ENCODE measurements around the gene SF3B3. TPM values are rescaled to one million over a fixed set of nuclear protein-coding genes. Genes with fewer than 3 reads are reported as not detected.
"Not testable (repeated sequence)": the region's sequence is repeated elsewhere in the genome, so short reads cannot be mapped to it uniquely, and the experiment has no call there.

The SF3B3 gene
- total RNA-seq, 3 donors from 2014 or later, result 80.2 to 147 (median 133) TPM

DNA sequence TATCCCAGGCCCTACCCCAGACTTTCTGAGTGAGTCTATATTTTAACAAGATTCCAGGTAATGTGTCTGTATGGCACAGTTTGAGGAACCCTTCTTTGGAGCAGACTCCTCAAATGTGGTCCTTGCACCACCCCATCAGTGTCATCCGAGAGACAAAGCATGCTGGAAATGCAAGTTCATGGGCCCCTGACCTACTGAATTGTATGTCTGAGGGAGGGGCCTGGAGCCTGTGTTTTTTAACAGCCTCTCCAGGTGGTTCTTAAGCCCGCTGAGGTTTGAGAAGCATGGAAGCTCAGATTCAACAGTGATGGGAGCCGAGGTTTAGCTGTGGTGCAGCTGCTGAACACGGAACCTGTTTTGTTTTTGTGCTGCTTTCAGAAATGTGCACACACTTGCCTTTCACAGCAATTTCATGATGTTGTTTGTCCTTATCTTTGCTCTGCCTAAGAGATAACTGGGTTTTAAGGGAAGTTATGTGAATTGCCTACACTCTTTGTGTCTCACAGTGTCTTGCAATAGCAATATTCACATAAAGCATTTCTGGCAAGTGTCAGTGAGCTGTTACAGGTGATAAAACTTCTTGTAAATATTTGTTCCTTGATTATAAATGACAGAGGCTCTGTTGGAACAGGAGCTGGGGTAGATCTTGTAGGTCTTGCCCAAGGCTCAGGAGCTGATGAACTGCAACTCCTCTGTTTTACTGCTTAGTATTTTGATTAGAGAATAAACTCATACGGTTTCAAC is 90.8 kb downstream of the SF3B3 start:
- H3K4me3 ChIP-seq, result no peak overlapping the region
- no peak overlapping the region for H3K27ac ChIP-seq
- no peaks in the 10 kb centered on the region for H3K27me3 ChIP-seq
- no peaks in the 10 kb centered on the region for H3K9me3 ChIP-seq
- DNase-seq (ENCODE audit: low spot score in 2 of 2), result no peak
- TF ChIP-seq POLR2A (IDR thresholded peaks at IDR 0.05) (no peak), POLR2AphosphoS5 (IDR thresholded peaks at IDR 0.05) (no peak)
- TF ChIP-seq, protein P1, sequence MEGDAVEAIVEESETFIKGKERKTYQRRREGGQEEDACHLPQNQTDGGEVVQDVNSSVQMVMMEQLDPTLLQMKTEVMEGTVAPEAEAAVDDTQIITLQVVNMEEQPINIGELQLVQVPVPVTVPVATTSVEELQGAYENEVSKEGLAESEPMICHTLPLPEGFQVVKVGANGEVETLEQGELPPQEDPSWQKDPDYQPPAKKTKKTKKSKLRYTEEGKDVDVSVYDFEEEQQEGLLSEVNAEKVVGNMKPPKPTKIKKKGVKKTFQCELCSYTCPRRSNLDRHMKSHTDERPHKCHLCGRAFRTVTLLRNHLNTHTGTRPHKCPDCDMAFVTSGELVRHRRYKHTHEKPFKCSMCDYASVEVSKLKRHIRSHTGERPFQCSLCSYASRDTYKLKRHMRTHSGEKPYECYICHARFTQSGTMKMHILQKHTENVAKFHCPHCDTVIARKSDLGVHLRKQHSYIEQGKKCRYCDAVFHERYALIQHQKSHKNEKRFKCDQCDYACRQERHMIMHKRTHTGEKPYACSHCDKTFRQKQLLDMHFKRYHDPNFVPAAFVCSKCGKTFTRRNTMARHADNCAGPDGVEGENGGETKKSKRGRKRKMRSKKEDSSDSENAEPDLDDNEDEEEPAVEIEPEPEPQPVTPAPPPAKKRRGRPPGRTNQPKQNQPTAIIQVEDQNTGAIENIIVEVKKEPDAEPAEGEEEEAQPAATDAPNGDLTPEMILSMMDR (IDR thresholded peaks at IDR 0.05), result no peak
- no peaks in the 10 kb centered on the region for H3K36me3 ChIP-seq
- H3K4me1 ChIP-seq, result peaks cover 0 to 4% of the 10 kb centered on the region in 2 donors
- intact Hi-C loops (cut with DNase I; ENCODE audit: low total_unique reads), result no loop called here

DNA sequence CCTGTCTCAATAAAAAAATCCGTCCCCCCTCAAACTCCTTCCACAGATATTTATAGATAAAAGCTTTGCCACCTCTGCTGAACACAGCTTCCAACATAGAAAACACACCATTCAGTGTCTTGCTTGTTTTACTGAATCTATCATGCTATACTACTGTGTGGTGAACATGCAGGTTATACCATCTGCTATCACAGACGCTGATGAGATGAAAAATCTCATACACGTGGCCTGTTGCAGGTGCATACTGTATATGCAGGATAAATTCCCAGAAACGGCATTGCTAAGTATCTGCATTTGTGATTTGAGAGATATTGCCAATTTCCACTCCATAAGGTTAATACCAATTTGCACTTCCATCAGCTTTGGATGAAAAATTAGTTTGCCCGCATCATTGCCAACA is 92.3 kb downstream of the SF3B3 start:
- Histone ChIP-seq H3K9me3 (no peaks in the 10 kb centered on the region), H3K4me3 (no peak overlapping the region), H3K27ac (no peak overlapping the region), H3K4me1 (no peaks in the 10 kb centered on the region), H3K36me3 (no peaks in the 10 kb centered on the region), H3K27me3 (no peaks in the 10 kb centered on the region)
- intact Hi-C loops (cut with DNase I; ENCODE audit: low total_unique reads), result no loop called here
- no peak for DNase-seq (ENCODE audit: low spot score in 2 of 2)
- TF ChIP-seq, protein P1 (IDR thresholded peaks at IDR 0.05), result no peak
- TF ChIP-seq POLR2AphosphoS5 (IDR thresholded peaks at IDR 0.05), result no peak
- no peak for TF ChIP-seq POLR2A (IDR thresholded peaks at IDR 0.05)

DNA sequence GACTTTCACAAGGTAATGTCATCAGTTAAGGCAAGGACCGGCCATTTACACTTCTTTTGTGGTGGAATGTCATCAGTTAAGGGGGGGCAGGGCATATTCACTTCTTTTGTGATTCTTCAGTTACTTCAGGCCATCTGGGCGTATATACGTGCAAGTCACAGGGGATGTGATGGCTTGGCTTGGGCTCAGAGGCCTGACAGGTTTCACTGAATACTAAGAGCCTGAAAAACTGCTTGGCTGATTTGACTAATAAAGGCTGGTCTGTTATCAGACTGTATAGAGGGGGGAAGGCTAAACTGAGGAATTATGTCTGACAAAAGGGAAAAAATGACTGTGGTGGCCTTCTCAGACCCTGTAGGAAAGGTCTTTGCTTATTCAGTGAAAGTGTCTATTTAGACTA is 98.2 kb downstream of the SF3B3 start:
- H3K9me3 ChIP-seq; H3K27ac ChIP-seq; H3K36me3 ChIP-seq; H3K4me1 ChIP-seq; intact Hi-C loops (cut with DNase I; ENCODE audit: low total_unique reads); H3K27me3 ChIP-seq; DNase-seq (ENCODE audit: low spot score in 2 of 2); H3K4me3 ChIP-seq: not testable (repeated sequence)

Other genes starting within 250 kb of the SF3B3 start
- 10 to 100 TPM; 74.3 to 90.5 (median 77.9) TPM for gene AARS1, start 234.3 kb upstream of the SF3B3 start, total RNA-seq
- gene DDX19B, start 224.6 kb upstream of the SF3B3 start, total RNA-seq, result 10 to 100 TPM; 37.0 to 39.5 (median 39.5) TPM
- gene DDX19A, start 176.9 kb upstream of the SF3B3 start, total RNA-seq, result 10 to 100 TPM; 42.6 to 45.5 (median 45.2) TPM
- gene ST3GAL2, start 84.7 kb upstream of the SF3B3 start, total RNA-seq, result 10 to 100 TPM in 2 of 3 donors, 1 to 10 TPM in 1; 7.8 to 13.4 (median 11.5) TPM
- 10 to 100 TPM; 10.7 to 27.8 (median 18.0) TPM for gene FCSK, start 69.2 kb upstream of the SF3B3 start, total RNA-seq
- gene COG4, start 262 bp upstream of the SF3B3 start, total RNA-seq, result 10 to 100 TPM; 36.4 to 46.1 (median 41.3) TPM
- gene IL34, start 122.7 kb downstream of the SF3B3 start, total RNA-seq, result 10 to 100 TPM in 1 of 3 donors, 1 to 10 TPM in 1, under 1 TPM in 1; 0.64 to 37.9 (median 7.5) TPM
- 10 to 100 TPM in 2 of 3 donors, 1 to 10 TPM in 1; 9.4 to 28.8 (median 22.8) TPM for gene MTSS2, start 162.2 kb downstream of the SF3B3 start, total RNA-seq